ENCODE measurements around the gene SNX11. TPM values are rescaled to one million over a fixed set of nuclear protein-coding genes. Genes with fewer than 3 reads are reported as not detected.

Gene SNX11
- polyA plus RNA-seq, 1 donor from 2014 or later: 29.0 TPM

GRCh38 chr17:48161127-48161905, 53.8 kb downstream of the SNX11 start:
- Histone ChIP-seq H4K20me1 (ENCODE audit: insufficient read depth) (no peaks in the 10 kb centered on the region), H2AFZ (ENCODE audit: low read depth, low read length) (no peak overlapping the region), H3K4me3 (ENCODE audit: low read length) (no peak overlapping the region), H3K9me2 (ENCODE audit: insufficient read depth, low read length) (no peaks in the 10 kb centered on the region), H3K9me3 (ENCODE audit: low read length) (no peaks in the 10 kb centered on the region), H3F3A (ENCODE audit: insufficient read depth, low read length, poor library complexity, severe bottlenecking) (no peaks in the 10 kb centered on the region), H3K27me3 (ENCODE audit: insufficient read depth, low read depth, low read length) (no peaks in the 10 kb centered on the region), H3K36me3 (ENCODE audit: insufficient read depth, low read length) (no peaks in the 10 kb centered on the region), H3K4me2 (ENCODE audit: low read length) (no peak overlapping the region), H3K79me2 (replicated peaks; ENCODE audit: insufficient read depth, low read length) (no peaks in the 10 kb centered on the region), H3K9ac (ENCODE audit: low read length) (no peak overlapping the region), H3K27ac (ENCODE audit: low read length) (no peak overlapping the region)
- no peak for TF ChIP-seq EZH2 (IDR thresholded peaks at IDR 0.05; ENCODE audit: borderline replicate concordance, insufficient read depth, low read length, poor library complexity, severe bottlenecking)
- TF ChIP-seq MXI1 (conservative IDR thresholded peaks at IDR 0.05; ENCODE audit: poor library complexity, severe bottlenecking): no peak

DNA sequence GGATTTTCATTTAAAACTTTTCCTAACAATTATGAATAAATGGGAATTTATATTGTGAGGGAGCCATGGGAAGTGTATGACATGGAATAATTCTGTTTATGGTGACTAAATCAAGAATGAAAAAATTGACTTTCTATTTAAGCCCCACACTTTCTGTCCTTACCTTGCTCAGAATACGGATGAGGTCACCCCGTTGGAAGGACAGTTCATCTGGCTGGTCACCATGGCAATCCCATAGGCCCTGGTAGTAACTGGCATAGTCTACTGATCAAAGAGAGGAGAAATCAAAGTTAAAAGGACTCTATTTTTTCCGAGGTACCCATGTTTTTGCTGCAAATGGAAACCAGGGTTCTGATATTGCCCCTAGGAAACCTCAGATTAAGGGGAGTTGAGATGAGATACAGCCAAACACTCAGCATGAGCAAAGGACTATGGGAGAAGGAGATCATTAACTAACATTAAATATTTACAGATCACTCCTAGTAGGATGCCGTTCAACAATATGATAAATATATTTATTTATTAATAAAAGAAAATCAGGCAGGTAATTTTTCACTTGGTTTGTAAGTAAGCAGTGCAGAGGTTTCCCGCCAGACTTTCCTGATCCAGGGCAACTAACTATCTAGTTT, 54.9 kb downstream of the SNX11 start:
- H3F3A ChIP-seq (ENCODE audit: insufficient read depth, low read length, poor library complexity, severe bottlenecking): no peaks in the 10 kb centered on the region

GRCh38 chr17:48162946-48163506, 55.5 kb downstream of the SNX11 start:
- Histone ChIP-seq H3K9ac (ENCODE audit: low read length) (no peak overlapping the region), H3K27me3 (ENCODE audit: insufficient read depth, low read depth, low read length) (no peaks in the 10 kb centered on the region), H3K4me3 (ENCODE audit: low read length) (no peak overlapping the region), H3K27ac (ENCODE audit: low read length) (no peak overlapping the region), H3F3A (ENCODE audit: insufficient read depth, low read length, poor library complexity, severe bottlenecking) (no peaks in the 10 kb centered on the region), H3K36me3 (ENCODE audit: insufficient read depth, low read length) (no peaks in the 10 kb centered on the region), H3K79me2 (replicated peaks; ENCODE audit: insufficient read depth, low read length) (no peaks in the 10 kb centered on the region), H3K4me2 (ENCODE audit: low read length) (no peak overlapping the region), H3K9me3 (ENCODE audit: low read length) (no peaks in the 10 kb centered on the region), H4K20me1 (ENCODE audit: insufficient read depth) (no peaks in the 10 kb centered on the region), H2AFZ (ENCODE audit: low read depth, low read length) (no peak overlapping the region), H3K9me2 (ENCODE audit: insufficient read depth, low read length) (no peaks in the 10 kb centered on the region)
- TF ChIP-seq POLR2AphosphoS5 (IDR thresholded peaks at IDR 0.05) (no peak), RAD21 (conservative IDR thresholded peaks at IDR 0.05) (no peak), CTCF (IDR thresholded peaks at IDR 0.05; ENCODE audit: poor library complexity, severe bottlenecking) (no peak), EZH2 (IDR thresholded peaks at IDR 0.05; ENCODE audit: borderline replicate concordance, insufficient read depth, low read length, poor library complexity, severe bottlenecking) (no peak)

More for the DNA sequence above, 54.9 kb downstream of the SNX11 start:
- Histone ChIP-seq H3K27ac (ENCODE audit: low read length) (no peak overlapping the region), H3K27me3 (ENCODE audit: insufficient read depth, low read depth, low read length) (no peaks in the 10 kb centered on the region), H2AFZ (ENCODE audit: low read depth, low read length) (no peak overlapping the region), H3K4me2 (ENCODE audit: low read length) (no peak overlapping the region), H3K79me2 (replicated peaks; ENCODE audit: insufficient read depth, low read length) (no peaks in the 10 kb centered on the region), H4K20me1 (ENCODE audit: insufficient read depth) (no peaks in the 10 kb centered on the region), H3K4me3 (ENCODE audit: low read length) (no peak overlapping the region), H3K36me3 (ENCODE audit: insufficient read depth, low read length) (no peaks in the 10 kb centered on the region), H3K9me3 (ENCODE audit: low read length) (no peaks in the 10 kb centered on the region), H3K9ac (ENCODE audit: low read length) (no peak overlapping the region), H3K9me2 (ENCODE audit: insufficient read depth, low read length) (no peaks in the 10 kb centered on the region)
- no peak for TF ChIP-seq EP300 (conservative IDR thresholded peaks at IDR 0.05; ENCODE audit: poor library complexity, severe bottlenecking)

Data from neural cell (in vitro differentiated cells).